Nephron (organoid): ENCODE results near the gene DLST.
A peak's percentile ranks its signal among the peaks of the same experiment; 100 is the strongest.

Experiments used
- H3K27ac Mint-ChIP-seq, 3 experiments: 2 replicates each; pipeline ENCODE4 v1.8.0; 2020; ENCODE audit warnings: mixed read lengths in 3 of 3, mild to moderate bottlenecking in 2 of 3, moderate library complexity in 1 of 3
- H3K27me3 Mint-ChIP-seq: 2 replicates; pipeline ENCODE4 v1.8.0; 2021; ENCODE audit warnings: low read depth, mild to moderate bottlenecking, moderate library complexity, mixed read lengths
- H3K36me3 Mint-ChIP-seq: 2 replicates; pipeline ENCODE4 v1.8.0; 2020; ENCODE audit warnings: low read depth, mixed read lengths
- H3K4me1 Mint-ChIP-seq: 2 replicates; pipeline ENCODE4 v1.8.0; 2020; ENCODE audit warnings: mixed read lengths
- H3K4me3 Mint-ChIP-seq, 3 experiments: 2 replicates each; pipeline ENCODE4 v1.8.0; 2020; ENCODE audit warnings: mild to moderate bottlenecking in 3 of 3, mixed read lengths in 3 of 3, moderate library complexity in 2 of 3
- H3K9me3 Mint-ChIP-seq: 2 replicates; pipeline ENCODE4 v1.8.0; 2020; ENCODE audit warnings: mixed read lengths
- TF ChIP-seq, protein P1 (sequence below), 3 experiments: fragments of 200-600 bp; sonication (generic); IDR thresholded peaks; one replicate each; pipeline ENCODE4 v1.5.0; 2021; ENCODE audit warnings: antibody characterized with exemption in 3 of 3; ENCODE audit not compliant: unreplicated experiment in 3 of 3

Gene DLST

GRCh38 chr14:74881431-74882102 is at the start of gene DLST:
Gene DLST (plus strand): TSS chr14:74881916. CDS start chr14:74881954, 38 bp downstream.
- Mint-ChIP-seq H3K4me3 (peak within 1 kb of the TSS; percentile 95 to 100 (median 100)), H3K4me1 (peaks cover 49% of the 10 kb centered on the region), H3K36me3 (peaks cover 9% of the 10 kb centered on the region), H3K9me3 (no peaks in the 10 kb centered on the region), H3K27me3 (no peaks in the 10 kb centered on the region), H3K27ac (peak within 1 kb of the TSS; percentile 85 to 97 (median 97))
- TF ChIP-seq, protein P1, sequence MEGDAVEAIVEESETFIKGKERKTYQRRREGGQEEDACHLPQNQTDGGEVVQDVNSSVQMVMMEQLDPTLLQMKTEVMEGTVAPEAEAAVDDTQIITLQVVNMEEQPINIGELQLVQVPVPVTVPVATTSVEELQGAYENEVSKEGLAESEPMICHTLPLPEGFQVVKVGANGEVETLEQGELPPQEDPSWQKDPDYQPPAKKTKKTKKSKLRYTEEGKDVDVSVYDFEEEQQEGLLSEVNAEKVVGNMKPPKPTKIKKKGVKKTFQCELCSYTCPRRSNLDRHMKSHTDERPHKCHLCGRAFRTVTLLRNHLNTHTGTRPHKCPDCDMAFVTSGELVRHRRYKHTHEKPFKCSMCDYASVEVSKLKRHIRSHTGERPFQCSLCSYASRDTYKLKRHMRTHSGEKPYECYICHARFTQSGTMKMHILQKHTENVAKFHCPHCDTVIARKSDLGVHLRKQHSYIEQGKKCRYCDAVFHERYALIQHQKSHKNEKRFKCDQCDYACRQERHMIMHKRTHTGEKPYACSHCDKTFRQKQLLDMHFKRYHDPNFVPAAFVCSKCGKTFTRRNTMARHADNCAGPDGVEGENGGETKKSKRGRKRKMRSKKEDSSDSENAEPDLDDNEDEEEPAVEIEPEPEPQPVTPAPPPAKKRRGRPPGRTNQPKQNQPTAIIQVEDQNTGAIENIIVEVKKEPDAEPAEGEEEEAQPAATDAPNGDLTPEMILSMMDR (IDR thresholded peaks at IDR 0.05; ENCODE audit: unreplicated experiment in 3 of 3): no peak

- Mint-ChIP-seq H3K4me3 (no peak overlapping the region), H3K4me1 (peaks cover 29% of the 10 kb centered on the region), H3K36me3 (peaks cover 40% of the 10 kb centered on the region), H3K27ac (no peak overlapping the region), H3K27me3 (no peaks in the 10 kb centered on the region), H3K9me3 (no peaks in the 10 kb centered on the region)
- TF ChIP-seq, protein P1 (IDR thresholded peaks at IDR 0.05; ENCODE audit: unreplicated experiment in 3 of 3): no peak
These were observed 48.9 kb upstream of the DLST start for GRCh38 chr14:74832849-74833248.

GRCh38 chr14:74834692-74835392 is 46.9 kb upstream of the DLST start:
- H3K27me3 Mint-ChIP-seq: no peaks in the 10 kb centered on the region
- H3K27ac Mint-ChIP-seq: peak overlapping the region; percentile 39 to 75 (median 73)
- peaks cover 29% of the 10 kb centered on the region for H3K4me1 Mint-ChIP-seq
- H3K36me3 Mint-ChIP-seq: peaks cover 32% of the 10 kb centered on the region
- H3K9me3 Mint-ChIP-seq: no peaks in the 10 kb centered on the region
- H3K4me3 Mint-ChIP-seq: peak overlapping the region in 1 of 3 experiments; percentile 0
- TF ChIP-seq, protein P1 (IDR thresholded peaks at IDR 0.05; ENCODE audit: unreplicated experiment in 3 of 3): no peak

DNA sequence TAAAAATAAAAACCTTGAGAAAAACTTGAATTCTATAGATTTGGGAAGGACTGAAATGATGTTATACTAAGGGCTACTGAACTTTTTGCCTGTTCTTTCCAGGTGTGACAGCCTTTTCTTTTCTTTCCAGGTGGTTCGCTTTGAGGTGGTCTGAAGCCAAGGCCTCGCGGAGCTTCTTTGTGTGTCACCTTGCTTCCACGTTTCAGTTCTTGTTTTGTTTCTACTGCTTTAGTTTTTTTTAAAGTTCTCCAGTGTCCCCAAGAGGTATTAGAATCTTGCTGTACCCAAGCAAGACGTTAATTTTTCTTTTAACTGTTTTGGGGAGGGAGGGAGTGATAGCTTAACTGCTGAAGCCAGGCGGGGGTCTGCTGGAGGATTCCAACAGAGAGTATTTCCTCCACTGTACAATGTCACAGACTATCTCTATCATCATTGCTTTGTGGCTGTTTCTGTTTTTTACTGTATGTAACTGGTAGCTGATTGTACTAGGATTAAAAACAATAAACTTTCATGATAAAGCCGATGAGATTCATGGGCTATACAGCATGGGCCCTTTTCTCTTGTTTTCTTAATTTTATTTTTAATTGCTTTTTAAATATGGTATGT is 46.0 kb upstream of the DLST start:
- no peaks in the 10 kb centered on the region for H3K27me3 Mint-ChIP-seq
- H3K4me1 Mint-ChIP-seq: peaks cover 29% of the 10 kb centered on the region
- H3K9me3 Mint-ChIP-seq: no peaks in the 10 kb centered on the region

DNA sequence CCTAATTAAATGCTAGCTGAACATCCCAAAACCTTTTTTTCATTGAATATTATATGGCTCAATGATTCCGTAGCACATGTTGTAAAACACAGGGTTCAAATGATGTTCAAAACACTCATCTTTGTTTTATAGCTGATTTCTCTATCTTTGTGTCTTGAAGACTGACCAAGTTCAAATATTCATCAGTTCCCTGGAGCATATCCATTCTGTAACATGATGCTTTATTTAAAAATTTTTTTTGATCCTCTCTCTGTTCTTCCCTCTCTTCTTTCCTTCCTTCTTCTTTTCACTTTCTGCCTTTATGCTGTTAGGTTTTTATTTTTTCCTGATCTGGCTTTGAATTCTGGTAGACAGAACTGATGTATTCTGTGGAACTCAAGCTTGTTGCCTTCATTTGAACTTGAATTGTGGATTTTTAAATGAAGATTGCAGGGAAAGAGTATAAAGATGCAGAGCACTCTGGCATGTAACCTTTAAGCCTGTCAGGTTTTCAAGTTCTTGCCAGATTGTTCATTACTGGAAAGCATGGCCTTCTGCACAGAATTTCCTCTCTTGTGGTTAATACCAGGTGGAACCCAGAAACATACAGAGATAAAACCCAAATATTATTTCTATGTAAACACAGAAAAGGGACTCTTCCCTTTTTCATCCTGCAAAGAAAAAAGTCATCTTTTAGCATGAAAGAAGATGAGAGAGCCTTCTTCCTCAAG is 45.3 kb upstream of the DLST start:
- Mint-ChIP-seq H3K9me3 (no peaks in the 10 kb centered on the region), H3K27ac (peak overlapping the region; percentile 72 to 78 (median 75)), H3K4me3 (no peak overlapping the region), H3K27me3 (no peaks in the 10 kb centered on the region), H3K4me1 (peaks cover 29% of the 10 kb centered on the region), H3K36me3 (peaks cover 37% of the 10 kb centered on the region)
- TF ChIP-seq, protein P1 (IDR thresholded peaks at IDR 0.05; ENCODE audit: unreplicated experiment in 3 of 3): no peak

More for the DNA sequence above, 46.0 kb upstream of the DLST start:
- Mint-ChIP-seq H3K27ac (peak overlapping the region; percentile 75 to 85 (median 78)), H3K36me3 (peaks cover 32% of the 10 kb centered on the region), H3K4me3 (no peak overlapping the region)
- TF ChIP-seq, protein P1 (IDR thresholded peaks at IDR 0.05; ENCODE audit: unreplicated experiment in 3 of 3): no peak
